NCI-H69 (cell line): ENCODE data around the gene STK16.

Experiments
- DNase-seq: peaks from one replicate; lab custom pipeline; 2025; lab: John Stamatoyannopoulos, UW

The STK16 gene

DNA sequence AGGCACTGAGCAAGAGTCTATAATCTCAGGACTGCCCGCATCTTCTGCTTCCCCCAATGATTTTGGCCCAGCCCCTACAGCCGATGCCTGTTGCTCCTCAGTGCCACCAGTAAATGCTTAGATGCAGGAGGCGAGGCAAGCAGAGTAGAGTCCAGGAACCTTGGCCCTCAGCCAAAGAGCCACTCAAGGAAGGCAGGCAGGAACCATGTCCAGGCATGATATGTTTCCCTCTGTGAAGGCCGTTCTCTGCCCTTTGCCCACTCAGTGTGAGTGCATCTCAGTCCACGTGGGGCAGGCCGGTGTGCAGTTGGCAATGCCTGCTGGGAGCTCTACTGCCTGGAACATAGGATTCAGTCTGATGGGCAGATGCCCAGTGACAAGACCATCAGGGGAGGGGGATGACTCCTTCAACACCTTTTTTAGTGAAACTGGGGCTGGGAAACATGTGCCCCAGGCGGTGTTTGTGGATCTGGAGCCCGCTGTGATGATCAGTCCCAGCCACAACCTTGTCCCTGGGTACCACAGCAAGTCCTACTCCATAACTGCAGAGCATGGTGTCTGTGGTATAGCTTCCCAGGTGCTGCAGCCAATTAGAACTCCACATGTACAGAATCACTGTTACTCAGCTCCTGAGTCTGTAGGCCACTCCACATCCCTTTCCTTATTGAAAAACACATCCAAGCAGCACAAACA is 24.2 kb downstream of the STK16 start:
- DNase-seq: peak; percentile 69

- DNase-seq: no peak
Measured at GRCh38 chr2:219270055-219270372, 24.7 kb downstream of the STK16 start.

DNA sequence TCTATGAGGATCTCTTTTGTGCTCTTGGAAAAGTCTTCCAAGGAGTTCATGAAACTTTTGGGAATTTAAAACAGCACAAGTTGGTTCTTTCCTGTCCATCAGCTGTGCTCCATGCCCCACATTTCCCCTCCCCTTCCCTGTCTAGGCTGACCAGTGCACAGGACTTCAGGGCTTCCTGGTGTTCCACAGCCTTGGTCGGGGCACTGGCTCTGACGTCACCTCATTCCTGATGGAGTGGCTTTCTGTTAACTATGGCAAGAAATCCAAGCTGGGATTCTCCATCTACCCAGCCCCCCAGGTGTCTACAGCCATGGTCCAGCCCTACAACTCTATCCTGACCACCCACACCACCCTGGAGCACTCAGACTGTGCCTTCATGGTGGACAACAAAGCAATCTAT is 25.7 kb downstream of the STK16 start:
- no peak for DNase-seq

DNA sequence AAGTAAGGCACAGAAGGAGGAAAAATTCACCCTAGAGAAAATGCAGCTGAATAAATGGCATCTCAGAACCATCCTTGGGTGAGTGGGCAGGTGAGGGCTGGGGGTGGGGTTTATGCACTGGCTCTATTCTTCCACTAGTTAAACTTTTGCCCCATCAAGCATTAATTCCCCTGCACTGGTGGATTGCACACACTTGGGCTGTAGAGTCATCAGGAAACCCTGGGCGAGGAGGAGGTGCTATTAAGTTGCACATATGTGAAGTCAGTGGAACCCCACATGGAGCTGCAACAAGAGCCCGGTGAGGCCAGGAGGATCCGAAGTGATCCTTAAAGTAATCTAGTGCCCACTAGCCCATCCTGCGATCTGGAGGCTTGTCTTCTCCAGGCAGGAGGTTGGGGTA is 27.1 kb downstream of the STK16 start:
- DNase-seq: no peak

DNA sequence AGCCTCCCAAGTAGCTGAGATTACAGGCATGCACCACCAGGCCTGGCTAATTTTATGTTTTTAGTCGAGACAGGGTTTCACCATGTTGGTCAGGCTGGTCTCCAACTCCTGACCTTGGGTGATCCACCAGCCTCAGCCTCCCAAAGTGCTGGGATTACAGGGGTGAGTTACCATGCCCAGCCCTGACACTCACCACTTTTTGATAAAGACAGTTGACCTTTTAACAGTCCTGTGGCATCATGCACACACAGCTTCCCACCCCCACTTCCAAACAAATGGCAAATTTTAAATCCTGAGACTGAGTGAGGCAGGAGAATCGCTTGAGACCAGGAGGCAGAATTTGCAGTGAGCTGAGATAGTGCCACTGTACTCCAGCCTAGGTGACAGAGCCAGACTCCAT is 27.7 kb downstream of the STK16 start:
- no peak for DNase-seq

DNA sequence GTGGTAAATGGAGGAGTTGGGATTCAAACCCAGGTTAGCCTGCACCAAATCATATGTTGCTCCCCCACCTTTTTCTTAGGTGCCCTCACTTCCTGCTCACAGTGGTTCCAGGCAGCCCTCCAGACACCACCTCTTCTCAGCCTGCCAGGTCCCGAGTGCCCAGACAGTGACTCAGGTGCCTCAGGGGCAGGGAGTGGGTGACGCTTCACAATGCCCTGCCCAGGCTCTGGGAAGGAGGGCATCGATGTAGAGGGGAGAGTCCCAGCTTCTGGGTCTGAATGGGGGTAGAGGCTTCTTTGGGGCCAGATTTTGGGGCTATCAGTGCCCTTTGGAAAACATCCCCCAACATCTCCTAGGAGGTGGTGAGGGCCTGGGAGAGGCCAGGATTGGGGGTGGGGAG is 28.7 kb downstream of the STK16 start:
- peak; percentile 7 for DNase-seq

DNA sequence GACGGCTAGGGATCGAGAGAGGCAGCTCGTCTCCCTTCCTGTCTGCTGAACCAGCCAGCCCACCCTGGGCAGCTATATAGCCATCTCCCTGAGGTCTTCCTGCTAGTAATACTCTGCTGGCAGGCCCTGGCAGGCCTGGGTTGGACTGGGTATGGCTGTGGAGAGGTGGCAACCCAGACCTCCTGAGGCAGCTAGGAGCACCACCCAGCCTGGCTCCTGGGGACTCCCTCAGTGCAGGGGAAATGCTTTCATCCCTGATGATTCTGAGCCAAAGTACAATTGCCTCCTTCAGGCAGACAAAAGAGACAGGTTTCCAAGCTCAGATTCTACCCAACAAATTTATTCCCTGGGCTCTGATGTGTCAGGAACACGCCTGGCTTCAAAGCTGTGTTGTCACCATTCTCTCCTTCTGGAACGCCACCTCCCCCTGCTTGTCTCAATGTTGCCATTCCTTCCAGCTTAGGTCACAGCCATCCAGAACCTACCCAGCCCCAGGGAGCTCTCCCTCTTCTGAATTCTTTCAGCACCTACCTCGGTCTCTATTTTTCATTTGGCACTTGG is 29.2 kb downstream of the STK16 start:
- peak; percentile 10 for DNase-seq

- peak; percentile 63 for DNase-seq
Measured at GRCh38 chr2:219277703-219278654, 32.7 kb downstream of the STK16 start.

DNA sequence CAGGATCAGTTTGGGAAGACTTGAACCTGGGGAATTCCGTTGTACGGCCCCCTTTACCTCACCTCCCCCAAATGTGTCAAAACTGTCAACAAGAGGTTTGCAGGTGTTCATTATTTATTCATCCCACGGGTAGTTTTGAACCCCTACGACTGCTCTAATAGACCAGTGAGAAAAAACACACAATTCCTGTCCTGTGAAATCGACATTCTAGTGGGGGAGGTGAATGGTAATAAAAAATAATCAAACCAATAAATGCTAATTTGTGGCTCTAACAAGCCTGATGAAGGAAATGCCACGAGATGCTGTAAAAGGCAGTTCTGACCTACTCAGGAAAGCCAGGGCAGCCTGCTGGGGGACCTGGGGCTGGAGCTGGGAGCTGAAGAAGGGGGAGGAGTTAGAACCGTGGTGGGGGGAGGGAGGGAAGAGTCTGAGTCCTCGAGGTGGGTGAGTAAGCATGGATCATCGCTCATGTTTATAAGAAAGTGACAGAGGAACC is 33.4 kb downstream of the STK16 start:
- DNase-seq: no peak

DNA sequence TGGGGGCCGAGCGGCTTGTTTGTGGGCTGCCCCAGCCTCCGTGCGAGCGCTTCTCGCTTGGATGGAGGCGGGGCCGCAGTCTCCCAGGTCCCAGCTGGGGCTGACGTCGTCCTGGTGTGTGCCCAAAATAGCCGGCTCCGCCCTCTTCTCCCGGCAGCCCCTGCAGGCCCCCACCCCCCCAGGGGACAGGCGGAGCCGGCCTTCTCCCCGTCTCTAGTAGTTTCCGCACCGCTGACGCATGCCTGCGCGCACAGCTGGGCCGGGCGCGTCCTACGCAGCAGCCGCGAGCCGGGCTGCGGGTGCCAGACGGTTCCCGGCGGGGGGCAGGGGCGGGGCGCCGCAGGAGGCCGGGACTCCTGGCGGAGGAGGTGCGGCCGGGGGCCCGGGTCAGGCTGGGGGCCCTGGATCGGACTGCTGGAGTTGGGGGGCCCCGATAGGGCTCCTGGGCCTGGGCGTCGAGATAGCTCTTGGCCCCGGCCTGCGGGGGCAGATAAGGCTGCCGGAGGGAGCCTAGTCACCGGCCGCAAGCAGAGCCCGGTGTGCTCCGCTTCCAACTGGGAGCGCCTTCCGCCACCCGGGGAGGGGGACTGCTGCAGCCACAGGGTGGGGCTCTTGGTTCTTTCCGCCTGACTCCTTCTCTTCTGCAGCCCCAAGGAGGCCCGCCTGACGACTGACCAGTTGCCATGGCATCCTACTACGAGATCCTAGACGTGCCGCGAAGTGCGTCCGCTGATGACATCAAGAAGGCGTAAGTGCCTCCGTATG is 34.1 kb downstream of the STK16 start, which contains the start of gene DNAJB2:
Gene DNAJB2, plus strand, starts transcription at position 216 of the 765 bp plus-strand sequence. Its CDS starts 468 bp downstream, at position 684.
- peak; percentile 96 for DNase-seq

DNA sequence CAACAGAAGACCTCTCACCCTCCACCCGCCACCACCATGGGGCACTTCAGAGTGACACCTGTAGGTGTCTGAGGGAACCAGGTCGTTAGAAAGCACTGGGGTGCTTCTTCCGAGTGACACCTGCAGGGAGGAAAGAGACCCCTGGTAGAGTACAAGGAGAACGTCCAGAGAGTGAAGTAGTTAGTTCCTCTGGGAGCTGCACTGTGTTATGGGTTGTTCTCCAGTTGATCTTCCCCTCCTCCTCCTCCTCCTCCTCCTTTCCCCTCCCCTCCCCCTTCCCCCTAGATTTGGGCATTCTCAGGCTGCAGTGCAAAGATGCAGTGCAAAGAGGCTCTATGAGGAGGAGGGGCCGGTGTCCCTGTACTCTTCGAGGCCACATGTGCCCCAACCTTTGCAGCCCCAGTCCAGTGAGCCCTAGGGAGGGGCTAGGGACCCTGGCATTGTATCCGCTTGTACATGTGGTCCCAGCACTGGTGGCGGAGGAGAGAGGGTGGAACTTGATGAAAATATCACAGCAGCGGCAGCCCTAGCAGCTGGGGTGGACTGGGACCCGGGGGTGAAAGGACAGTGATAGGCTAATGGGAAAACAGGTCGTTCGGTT is 34.7 kb downstream of the STK16 start:
- DNase-seq: no peak

DNA sequence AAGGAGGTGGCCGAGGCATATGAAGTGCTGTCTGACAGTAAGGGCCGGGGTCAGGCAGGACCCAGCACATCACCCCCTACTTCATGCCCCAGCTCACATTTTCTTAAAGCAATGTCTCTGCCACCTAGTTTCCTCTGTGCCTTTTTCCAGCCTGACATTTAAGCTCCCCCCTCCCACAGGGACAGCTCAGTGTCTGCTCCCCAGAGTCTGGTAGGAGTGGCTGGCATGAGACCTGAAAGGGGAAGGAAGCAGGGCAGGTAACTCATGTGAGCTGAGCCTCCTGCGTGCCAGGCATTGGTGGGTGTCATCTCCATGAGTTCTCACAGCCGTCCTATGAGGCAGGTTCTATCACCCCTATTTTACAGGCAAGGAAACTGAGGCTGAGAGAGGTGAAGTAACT is 35.4 kb downstream of the STK16 start:
- peak; percentile 4 for DNase-seq

- no peak for DNase-seq
Measured at GRCh38 chr2:219281588-219281987, 36.3 kb downstream of the STK16 start.

GRCh38 chr2:219282375-219282774 is 37.1 kb downstream of the STK16 start:
- no peak for DNase-seq

DNA sequence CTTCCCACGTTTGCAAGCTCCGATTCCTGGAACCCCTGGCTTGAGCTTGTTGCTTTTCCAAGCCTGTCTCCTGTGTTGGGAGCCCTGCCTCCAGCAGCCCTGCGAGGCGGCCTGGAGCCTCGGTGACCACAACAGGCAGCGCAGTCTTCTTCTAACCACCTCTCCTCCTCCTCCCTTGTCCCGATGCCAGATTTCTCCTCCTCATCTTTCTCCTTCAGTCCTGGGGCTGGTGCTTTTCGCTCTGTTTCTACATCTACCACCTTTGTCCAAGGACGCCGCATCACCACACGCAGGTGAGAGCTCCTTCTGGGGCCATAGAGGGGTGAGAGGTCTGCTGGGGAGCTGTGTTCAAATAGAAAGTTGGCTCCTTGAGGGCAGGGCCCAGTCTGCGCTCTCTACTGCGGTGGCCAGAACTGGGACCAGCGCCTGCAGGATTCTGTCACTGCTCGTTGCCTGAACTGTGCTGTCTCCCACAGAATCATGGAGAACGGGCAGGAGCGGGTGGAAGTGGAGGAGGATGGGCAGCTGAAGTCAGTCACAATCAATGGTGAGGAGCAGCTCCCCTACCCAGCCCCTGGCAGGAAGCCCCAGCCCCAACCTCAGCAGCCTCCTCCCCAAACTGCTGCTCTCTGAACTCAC is 37.8 kb downstream of the STK16 start:
- no peak for DNase-seq

- DNase-seq: no peak
Measured at GRCh38 chr2:219284501-219285372, 39.5 kb downstream of the STK16 start.

DNA sequence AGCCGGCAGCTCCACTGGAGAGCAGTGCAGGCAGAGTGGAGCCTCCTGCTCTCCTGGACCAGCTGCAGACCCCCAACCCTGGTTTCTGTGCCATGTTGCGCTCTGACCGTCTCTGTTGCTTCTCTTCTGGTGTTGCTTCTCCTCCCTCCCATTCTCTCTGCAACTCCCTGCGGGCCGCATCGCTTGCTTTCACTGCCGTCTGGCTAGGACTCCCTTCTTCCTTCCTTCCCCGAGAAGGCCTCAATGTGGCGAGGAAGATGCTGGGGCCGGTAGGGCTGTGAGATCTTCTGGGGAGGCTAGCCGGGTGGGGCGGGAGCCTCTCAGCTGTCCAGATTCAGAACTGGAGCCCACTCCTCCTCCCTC is 40.1 kb downstream of the STK16 start:
- no peak for DNase-seq

- DNase-seq: peak; percentile 6
Measured at GRCh38 chr2:219285894-219286425, 40.7 kb downstream of the STK16 start.

DNA sequence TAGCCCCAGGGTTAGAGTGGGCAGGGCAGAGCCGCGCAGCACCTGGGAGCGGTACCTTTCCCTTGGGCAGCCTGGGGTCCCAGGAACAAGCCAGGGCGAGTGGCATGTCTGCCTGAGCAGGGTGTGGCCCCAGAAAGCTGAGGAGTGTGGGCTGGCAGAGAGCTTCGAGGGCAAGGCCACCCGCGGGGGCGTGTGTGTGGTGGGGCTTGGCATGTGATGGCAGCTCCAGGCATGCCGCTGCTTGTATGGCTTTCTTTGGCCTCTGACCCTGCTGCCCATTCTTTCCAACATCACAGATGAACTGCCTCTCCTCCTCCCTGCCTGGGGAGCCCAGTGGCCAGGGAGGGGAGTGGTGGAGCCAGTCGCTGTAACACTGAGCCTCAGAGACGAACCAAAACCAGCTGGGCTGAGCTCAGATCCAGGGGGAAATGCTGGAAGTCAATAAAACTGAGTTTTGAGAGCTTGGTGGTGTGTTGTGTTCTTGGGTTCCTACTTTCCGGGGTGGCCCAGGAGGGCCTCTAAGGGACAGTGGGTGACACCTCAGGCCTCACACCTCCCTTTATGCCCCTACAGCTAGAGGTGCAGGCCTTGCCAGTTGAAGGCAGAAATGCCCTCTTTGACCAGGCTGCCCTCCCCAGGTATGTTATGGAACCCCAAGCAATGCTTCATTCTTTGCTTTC is 41.3 kb downstream of the STK16 start:
- peak; percentile 17 for DNase-seq
